MM.1S (cell line): ENCODE results near the gene GCNT2.
"Not testable (repeated sequence)": the region's sequence is repeated elsewhere in the genome, so short reads cannot be mapped to it uniquely, and the experiment has no call there.

Source experiments
- DNase-seq: peaks from one replicate; pipeline ENCODE4 v3.0.0-alpha.2; 2015
- H2AFZ ChIP-seq: fragments of 300-600 bp; sonication (generic); 2 replicates; pipeline ENCODE4 v1.6.0; 2016; ENCODE audit warnings: antibody characterized with exemption, low read length
- H3F3A ChIP-seq: fragments of 300-600 bp; sonication (generic); 2 replicates; pipeline ENCODE4 v1.6.1; 2016; ENCODE audit warnings: mild to moderate bottlenecking, antibody characterized with exemption, low read length, moderate library complexity, mixed read lengths; ENCODE audit not compliant: insufficient read depth
- H3K27ac ChIP-seq: fragments of 300-600 bp; sonication (generic); 2 replicates; pipeline ENCODE4 v1.5.1; 2016; ENCODE audit warnings: mild to moderate bottlenecking, low read length
- H3K27me3 ChIP-seq: fragments of 300-600 bp; sonication (generic); replicated peaks from 2 replicates; pipeline ENCODE4 v1.6.0; 2016; ENCODE audit warnings: low read length; ENCODE audit not compliant: insufficient read depth
- H3K36me3 ChIP-seq: fragments of 300-600 bp; sonication (generic); replicated peaks from 2 replicates; pipeline ENCODE4 v1.6.1; 2016; ENCODE audit warnings: mild to moderate bottlenecking, low read length, mixed read lengths; ENCODE audit not compliant: insufficient read depth
- H3K4me1 ChIP-seq: fragments of 300-600 bp; sonication (generic); 2 replicates; pipeline ENCODE4 v1.6.1; 2016; ENCODE audit warnings: low read length, mixed read lengths
- H3K4me2 ChIP-seq: fragments of 300-600 bp; sonication (generic); 2 replicates; pipeline ENCODE4 v1.6.0; 2016; ENCODE audit warnings: low read depth, low read length
- H3K4me3 ChIP-seq: fragments of 300-600 bp; sonication (generic); 2 replicates; pipeline ENCODE4 v1.5.1; 2016; ENCODE audit warnings: low read length, mixed read lengths
- H3K79me2 ChIP-seq: fragments of 300-600 bp; sonication (generic); 2 replicates; pipeline ENCODE4 v1.6.1; 2016; ENCODE audit warnings: mixed run types, low read length, mixed read lengths
- H3K9ac ChIP-seq: fragments of 300-600 bp; sonication (generic); 2 replicates; pipeline ENCODE4 v1.6.1; 2016; ENCODE audit warnings: low read length, mixed read lengths
- H3K9me2 ChIP-seq: fragments of 300-600 bp; sonication (generic); replicated peaks from 2 replicates; pipeline ENCODE4 v1.6.1; 2016; ENCODE audit warnings: mild to moderate bottlenecking, low read length, mixed read lengths; ENCODE audit not compliant: insufficient read depth
- H3K9me3 ChIP-seq: fragments of 300-600 bp; sonication (generic); replicated peaks from 2 replicates; pipeline ENCODE4 v1.6.1; 2016; ENCODE audit warnings: mild to moderate bottlenecking, low read length, mixed read lengths; ENCODE audit not compliant: insufficient read depth
- H4K20me1 ChIP-seq: fragments of 300-600 bp; sonication (generic); 2 replicates; pipeline ENCODE4 v1.6.1; 2016; ENCODE audit warnings: mild to moderate bottlenecking, low read length, moderate library complexity, mixed read lengths; ENCODE audit not compliant: insufficient read depth
- CTCF ChIP-seq: fragments of 300-600 bp; sonication (generic); IDR thresholded peaks from 2 replicates; pipeline ENCODE4 v1.5.1; 2016; ENCODE audit warnings: antibody characterized with exemption, low read length, mixed read lengths
- EZH2 ChIP-seq: fragments of 300-600 bp; sonication (generic); optimal IDR thresholded peaks from 2 replicates; pipeline ENCODE3; 2017; ENCODE audit warnings: low read depth, mild to moderate bottlenecking, antibody characterized with exemption, low read length, mixed read lengths
- EZH2phosphoT487 ChIP-seq: fragments of 300-600 bp; sonication (generic); IDR thresholded peaks from 2 replicates; pipeline ENCODE4 v1.6.1; 2018; ENCODE audit warnings: antibody characterized with exemption, low read length

Gene GCNT2

GRCh38 chr6:10598084-10598960 lies 77.2 kb downstream of the GCNT2 start:
- H3K27ac ChIP-seq: no peak overlapping the region
- H3K4me2 ChIP-seq: no peak overlapping the region
- H3K36me3 ChIP-seq: no peaks in the 10 kb centered on the region
- no peaks in the 10 kb centered on the region for H3F3A ChIP-seq
- no peaks in the 10 kb centered on the region for H3K79me2 ChIP-seq
- H2AFZ ChIP-seq: no peak overlapping the region
- DNase-seq: no peak
- H4K20me1 ChIP-seq: no peaks in the 10 kb centered on the region
- TF ChIP-seq EZH2phosphoT487 (no peak), CTCF (no peak), EZH2 (no peak)
- H3K27me3 ChIP-seq: no peaks in the 10 kb centered on the region
- no peaks in the 10 kb centered on the region for H3K9me3 ChIP-seq
- no peak overlapping the region for H3K4me3 ChIP-seq
- no peaks in the 10 kb centered on the region for H3K4me1 ChIP-seq
- no peaks in the 10 kb centered on the region for H3K9me2 ChIP-seq
- no peak overlapping the region for H3K9ac ChIP-seq

- Histone ChIP-seq H3K4me2 (no peak overlapping the region), H3K9me2 (no peaks in the 10 kb centered on the region), H3K36me3 (no peaks in the 10 kb centered on the region), H4K20me1 (no peaks in the 10 kb centered on the region), H3K27ac (no peak overlapping the region), H3K27me3 (no peaks in the 10 kb centered on the region), H3K4me3 (no peak overlapping the region), H3K9ac (no peak overlapping the region), H3K79me2 (no peaks in the 10 kb centered on the region), H3F3A (no peaks in the 10 kb centered on the region), H3K4me1 (no peaks in the 10 kb centered on the region), H3K9me3 (no peaks in the 10 kb centered on the region), H2AFZ (no peak overlapping the region)
- TF ChIP-seq CTCF: no peak
- TF ChIP-seq EZH2phosphoT487: no peak
- TF ChIP-seq EZH2: no peak
- DNase-seq: no peak
Measured at GRCh38 chr6:10599046-10599445, 77.9 kb downstream of the GCNT2 start.

- H3F3A ChIP-seq, H3K36me3 ChIP-seq, H3K9me2 ChIP-seq, H3K79me2 ChIP-seq, H3K9ac ChIP-seq, H3K4me1 ChIP-seq, H3K27ac ChIP-seq, H4K20me1 ChIP-seq, H3K4me2 ChIP-seq, H3K9me3 ChIP-seq, H2AFZ ChIP-seq, H3K4me3 ChIP-seq, DNase-seq, H3K27me3 ChIP-seq: not testable (repeated sequence)
Measured at GRCh38 chr6:10600681-10601080, 79.5 kb downstream of the GCNT2 start.

- no peak for TF ChIP-seq CTCF
- DNase-seq: no peak
- no peak overlapping the region for H3K4me2 ChIP-seq
Measured at GRCh38 chr6:10603219-10603618, 82.1 kb downstream of the GCNT2 start.

More at GRCh38 chr6:10603219-10603618, 82.1 kb downstream of the GCNT2 start:
- Histone ChIP-seq H3F3A (no peaks in the 10 kb centered on the region), H2AFZ (no peak overlapping the region), H3K27me3 (no peaks in the 10 kb centered on the region), H3K9ac (no peak overlapping the region), H3K9me2 (no peaks in the 10 kb centered on the region), H3K4me3 (no peak overlapping the region), H4K20me1 (no peaks in the 10 kb centered on the region), H3K36me3 (no peaks in the 10 kb centered on the region), H3K27ac (no peak overlapping the region), H3K79me2 (no peaks in the 10 kb centered on the region), H3K4me1 (no peaks in the 10 kb centered on the region), H3K9me3 (no peaks in the 10 kb centered on the region)
